A549 (cell line): ENCODE results near the gene DDX41.

Source experiments
- HOXA7 ChIP-seq: fragments of 250-450 bp; sonication (Bioruptor Pico); IDR thresholded peaks from 2 replicates; pipeline ENCODE4 v1.5.0; 2020; ENCODE audit warnings: mild to moderate bottlenecking, moderate library complexity
- KDM1A ChIP-seq: fragments of 200-600 bp; sonication (generic); IDR thresholded peaks from 2 replicates; pipeline ENCODE4 v1.6.1; 2016; ENCODE audit warnings: low read depth, mild to moderate bottlenecking
- RCOR1 ChIP-seq: fragments of 150-350 bp; IDR thresholded peaks from 2 replicates; pipeline ENCODE4 v1.6.1; 2014; ENCODE audit warnings: antibody characterized with exemption, low read length, low read depth
- RNF2 ChIP-seq: fragments of 200-600 bp; sonication (generic); IDR thresholded peaks from 2 replicates; pipeline ENCODE4 v1.6.1; 2016; ENCODE audit warnings: low read depth, mild to moderate bottlenecking, antibody characterized with exemption, moderate library complexity, borderline replicate concordance
- SREBF2 ChIP-seq: fragments of 450-650 bp; IDR thresholded peaks from 2 replicates; pipeline ENCODE4 v1.6.1; 2014; ENCODE audit warnings: mild to moderate bottlenecking, moderate library complexity
- TF ChIP-seq, protein P1 (sequence below): fragments of 250-450 bp; sonication (Bioruptor Pico); IDR thresholded peaks from 2 replicates; pipeline ENCODE4 v1.5.0; 2021; ENCODE audit warnings: mild to moderate bottlenecking, moderate library complexity, borderline replicate concordance
- TF ChIP-seq, protein P2 (sequence below): fragments of >200 bp; sonication (Bioruptor Twin); formaldehyde crosslinking; IDR thresholded peaks from 3 replicates; pipeline ENCODE4 v1.5.1; 2016

DNA sequence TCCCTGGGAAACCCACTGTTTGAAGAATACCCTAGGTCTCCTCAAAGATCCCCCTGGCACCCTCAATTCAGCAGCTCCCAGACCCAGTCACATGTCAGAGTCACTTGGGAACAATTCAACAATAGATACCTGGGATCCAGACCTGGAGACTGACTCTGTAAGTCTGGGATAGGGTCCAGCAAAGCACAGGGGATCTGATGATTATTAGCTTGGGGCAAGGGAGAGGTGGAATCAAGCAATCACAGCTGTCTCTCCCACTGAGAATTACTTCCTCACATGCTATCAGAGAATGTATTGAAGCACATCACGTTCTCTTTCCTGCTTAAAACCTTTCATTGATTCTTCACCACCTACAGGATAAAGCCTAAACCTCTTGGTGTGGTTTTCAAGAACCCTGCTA, 31.7 kb upstream of the DDX41 start:
- TF ChIP-seq, protein P1, sequence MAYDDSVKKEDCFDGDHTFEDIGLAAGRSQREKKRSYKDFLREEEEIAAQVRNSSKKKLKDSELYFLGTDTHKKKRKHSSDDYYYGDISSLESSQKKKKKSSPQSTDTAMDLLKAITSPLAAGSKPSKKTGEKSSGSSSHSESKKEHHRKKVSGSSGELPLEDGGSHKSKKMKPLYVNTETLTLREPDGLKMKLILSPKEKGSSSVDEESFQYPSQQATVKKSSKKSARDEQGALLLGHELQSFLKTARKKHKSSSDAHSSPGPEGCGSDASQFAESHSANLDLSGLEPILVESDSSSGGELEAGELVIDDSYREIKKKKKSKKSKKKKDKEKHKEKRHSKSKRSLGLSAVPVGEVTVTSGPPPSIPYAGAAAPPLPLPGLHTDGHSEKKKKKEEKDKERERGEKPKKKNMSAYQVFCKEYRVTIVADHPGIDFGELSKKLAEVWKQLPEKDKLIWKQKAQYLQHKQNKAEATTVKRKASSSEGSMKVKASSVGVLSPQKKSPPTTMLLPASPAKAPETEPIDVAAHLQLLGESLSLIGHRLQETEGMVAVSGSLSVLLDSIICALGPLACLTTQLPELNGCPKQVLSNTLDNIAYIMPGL: no peak
- TF ChIP-seq, protein P2, sequence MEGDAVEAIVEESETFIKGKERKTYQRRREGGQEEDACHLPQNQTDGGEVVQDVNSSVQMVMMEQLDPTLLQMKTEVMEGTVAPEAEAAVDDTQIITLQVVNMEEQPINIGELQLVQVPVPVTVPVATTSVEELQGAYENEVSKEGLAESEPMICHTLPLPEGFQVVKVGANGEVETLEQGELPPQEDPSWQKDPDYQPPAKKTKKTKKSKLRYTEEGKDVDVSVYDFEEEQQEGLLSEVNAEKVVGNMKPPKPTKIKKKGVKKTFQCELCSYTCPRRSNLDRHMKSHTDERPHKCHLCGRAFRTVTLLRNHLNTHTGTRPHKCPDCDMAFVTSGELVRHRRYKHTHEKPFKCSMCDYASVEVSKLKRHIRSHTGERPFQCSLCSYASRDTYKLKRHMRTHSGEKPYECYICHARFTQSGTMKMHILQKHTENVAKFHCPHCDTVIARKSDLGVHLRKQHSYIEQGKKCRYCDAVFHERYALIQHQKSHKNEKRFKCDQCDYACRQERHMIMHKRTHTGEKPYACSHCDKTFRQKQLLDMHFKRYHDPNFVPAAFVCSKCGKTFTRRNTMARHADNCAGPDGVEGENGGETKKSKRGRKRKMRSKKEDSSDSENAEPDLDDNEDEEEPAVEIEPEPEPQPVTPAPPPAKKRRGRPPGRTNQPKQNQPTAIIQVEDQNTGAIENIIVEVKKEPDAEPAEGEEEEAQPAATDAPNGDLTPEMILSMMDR: no peak
- TF ChIP-seq HOXA7 (CRISPR knock-in tag): no peak
- no peak for TF ChIP-seq SREBF2
- TF ChIP-seq KDM1A: no peak
- TF ChIP-seq RCOR1: no peak
- TF ChIP-seq RNF2: no peak
